ENCODE measurements around the gene FRMD8. TPM values are rescaled to one million over a fixed set of nuclear protein-coding genes. Genes with fewer than 3 reads are reported as not detected.

Gene FRMD8
- total and polyA plus RNA-seq, 2 of the 8 experiments (the other 6 are each of a cell fraction or from before 2014, with no cell fraction given), result 15.0 to 19.2 TPM

GRCh38 chr11:65439331-65440181, 53.1 kb downstream of the FRMD8 start (continued):
- no peak for TF ChIP-seq SRF (IDR thresholded peaks at IDR 0.05; ENCODE audit: low read depth, low read length)
- TF ChIP-seq SIRT6 (IDR thresholded peaks at IDR 0.05; ENCODE audit: low read length), result no peak
- TF ChIP-seq NANOG (IDR thresholded peaks at IDR 0.05; ENCODE audit: insufficient read depth, low read depth, low read length, poor library complexity, severe bottlenecking), result no peak
- TF ChIP-seq RXRA (IDR thresholded peaks at IDR 0.05; ENCODE audit: insufficient read depth, low read depth, low read length), result no peak

All from H1 (cell line).